ENCODE measurements around the gene SLC4A1AP.

- TF ChIP-seq CTCF (IDR thresholded peaks at IDR 0.05) (no peak), POLR2A (IDR thresholded peaks at IDR 0.05) (no peak)
Measured at GRCh38 chr2:27690052-27690451, 26.4 kb downstream of the SLC4A1AP start.

Data from adrenal gland (tissue), 5 donors.